Lung (tissue), 12 donors: ENCODE data around the gene NFE2L1. TPM values are rescaled to one million over a fixed set of nuclear protein-coding genes. Genes with fewer than 3 reads are reported as not detected.

Experiments used
- ATAC-seq: fragments of 200-7000 bp; cut with Tn5 transposase; one replicate; pipeline ENCODE4 v1.9.1; 2020; ENCODE audit warnings: moderate number of reproducible peaks; ENCODE audit not compliant: insufficient read depth, low FRiP score
- DNase-seq, 3 donors: peaks; one replicate each; pipeline ENCODE4 v3.0.0-alpha.2; 2013 to 2017
- H3K27ac ChIP-seq, 2 donors: one replicate each; pipeline ENCODE4 v1.5.1; 2013; ENCODE audit warnings: mild to moderate bottlenecking in 2 of 2, moderate library complexity in 2 of 2, control low read depth in 1 of 2, inconsistent platforms in 1 of 2, low read depth in 1 of 2, low read length in 1 of 2
- H3K27me3 ChIP-seq, 3 donors: one replicate each; pipeline ENCODE4 v1.5.1; 2013; ENCODE audit warnings: low read length in 2 of 3; ENCODE audit not compliant: control insufficient read depth in 3 of 3, insufficient read depth in 3 of 3
- H3K36me3 ChIP-seq, 4 donors: one replicate each; pipeline ENCODE4 v1.5.1; 2013; ENCODE audit warnings: low read length in 4 of 4, mild to moderate bottlenecking in 1 of 4, moderate library complexity in 1 of 4; ENCODE audit not compliant: control insufficient read depth in 4 of 4, insufficient read depth in 4 of 4
- H3K4me1 ChIP-seq, 5 donors: one replicate each; pipeline ENCODE4 v1.5.1; 2013; ENCODE audit warnings: low read length in 5 of 5, mild to moderate bottlenecking in 2 of 5, moderate library complexity in 1 of 5; ENCODE audit not compliant: control insufficient read depth in 5 of 5, insufficient read depth in 5 of 5
- H3K4me3 ChIP-seq: one replicate; pipeline ENCODE4 v1.5.1; 2013; ENCODE audit warnings: mild to moderate bottlenecking, control low read depth, moderate library complexity
- H3K9ac ChIP-seq, 2 donors: one replicate each; pipeline ENCODE4 v1.5.1; 2013; ENCODE audit warnings: low read length in 2 of 2, control low read depth in 1 of 2; ENCODE audit not compliant: insufficient read depth in 1 of 2
- H3K9me3 ChIP-seq, 4 donors: one replicate each; pipeline ENCODE4 v1.5.1; 2013; ENCODE audit warnings: low read length in 3 of 4, mild to moderate bottlenecking in 1 of 4, moderate library complexity in 1 of 4; ENCODE audit not compliant: control insufficient read depth in 4 of 4, insufficient read depth in 3 of 4
- CTCF ChIP-seq: IDR thresholded peaks from 2 replicates; pipeline ENCODE4 v1.5.1; 2012; ENCODE audit warnings: mild to moderate bottlenecking; ENCODE audit errors: control extremely low read depth, extremely low read depth
- WGBS, 2 donors: extraction: QIAGEN DNeasy Blood & Tissue Kit; methylation state at CpG; one replicate each; pipeline ENCODE4 v1.1.7; 2013; 5-methylcytosine and 5-hydroxymethylcytosine counted together
- polyA plus RNA-seq, 2 donors: library from polyadenylated mRNA; stranded (reverse); fragments of 200-250 nt; gene quantifications; one replicate each; pipeline ENCODE4 v1.2.1, GENCODE V29; 2013
- total RNA-seq, 2 donors: library from RNA; depleted of rRNA in 1 of 2; stranded (reverse); fragments of >200 nt in 1 of 2; gene quantifications; one replicate each; pipeline ENCODE4 v1.2.1, GENCODE V29; 2014 to 2021
- donor health status: control.
- donor health status: control.
- donor health status: Bipolar disorder and iron deficiency.
- donor health status: healthy.
- donor health status: DM: yes; HTN: yes; CAD: no.

The NFE2L1 gene
- total and polyA plus RNA-seq, 4 donors, result 68.8 to 135 (median 87.1) TPM

DNA sequence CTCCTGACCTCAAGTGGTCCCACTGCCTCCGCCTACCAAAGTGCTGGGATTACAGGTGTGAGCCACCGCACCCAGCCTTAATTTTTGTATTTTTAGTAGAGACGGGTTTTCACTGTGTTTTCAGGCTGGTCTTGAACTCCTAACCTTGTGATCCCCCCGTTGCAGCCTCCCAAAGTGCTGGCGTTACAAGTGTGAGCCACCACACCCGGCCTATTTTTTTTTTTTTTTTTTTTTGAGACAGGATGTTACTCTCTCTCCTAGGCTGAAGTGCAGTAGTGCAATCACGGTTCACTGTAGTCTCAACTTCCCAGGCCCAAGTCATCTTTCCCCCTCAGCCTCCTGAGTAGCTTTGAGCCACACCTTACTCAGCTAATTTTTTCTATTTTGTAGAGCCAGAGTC is 56.3 kb downstream of the NFE2L1 start:
- no peaks in the 10 kb centered on the region for H3K9me3 ChIP-seq
- no peak overlapping the region for H3K9ac ChIP-seq
- H3K4me1 ChIP-seq, result peaks cover 4 to 18% (median 5%) of the 10 kb centered on the region in 5 donors
- no peak overlapping the region for H3K4me3 ChIP-seq
- H3K27me3 ChIP-seq, result no peaks in the 10 kb centered on the region
- 78% methylated on average over 7 of the region's 7 CpGs for WGBS, 2 donors
- no peak for DNase-seq
- H3K27ac ChIP-seq, result no peak overlapping the region
- H3K36me3 ChIP-seq, result no peaks in the 10 kb centered on the region
- ATAC-seq, result no peak
- TF ChIP-seq CTCF, result no peak

GRCh38 chr17:48106802-48107136 is 58.6 kb downstream of the NFE2L1 start:
- peak overlapping the region; percentile 98 for H3K27ac ChIP-seq
- H3K4me1 ChIP-seq, result peaks cover 0 to 8% (median 4%) of the 10 kb centered on the region in 5 donors
- H3K9ac ChIP-seq, result peak overlapping the region; percentile 42 to 90
- H3K4me3 ChIP-seq, result peak overlapping the region; percentile 81
- no peak for TF ChIP-seq CTCF
- ATAC-seq (no peak), DNase-seq (no peak)
- H3K27me3 ChIP-seq, result no peaks in the 10 kb centered on the region
- WGBS, 2 donors, result 45 to 56% methylated on average over 13 of the region's 13 CpGs
- no peaks in the 10 kb centered on the region for H3K9me3 ChIP-seq
- H3K36me3 ChIP-seq, result no peaks in the 10 kb centered on the region

GRCh38 chr17:48107137-48108055 is 59.2 kb downstream of the NFE2L1 start, which contains the start of gene SNX11:
TSS of gene SNX11 (plus strand) at chr17:48107766. CDS start at chr17:48112044, 4,278 bp downstream.
- peak within 1 kb of the TSS; percentile 98 for H3K27ac ChIP-seq
- TF ChIP-seq CTCF, result no peak

More at GRCh38 chr17:48107137-48108055, 59.2 kb downstream of the NFE2L1 start, which contains the start of gene SNX11:
- DNase-seq (peak; percentile 89 to 93 (median 91)), ATAC-seq (peak; percentile 95)
- H3K9me3 ChIP-seq, result no peaks in the 10 kb centered on the region
- peaks cover 0 to 8% (median 4%) of the 10 kb centered on the region in 5 donors for H3K4me1 ChIP-seq
- peak within 1 kb of the TSS; percentile 50 to 90 for H3K9ac ChIP-seq
- no peaks in the 10 kb centered on the region for H3K27me3 ChIP-seq
- 0% methylated on average over 63 to 64 of the region's 64 CpGs for WGBS, 2 donors
- H3K36me3 ChIP-seq, result peaks cover 0 to 3% (median under 1%) of the 10 kb centered on the region in 4 donors
- peak within 1 kb of the TSS; percentile 81 for H3K4me3 ChIP-seq
